ENCODE measurements around the gene TAMALIN.
A peak's percentile ranks its signal among the peaks of the same experiment; 100 is the strongest.
"Not testable (repeated sequence)": the region's sequence is repeated elsewhere in the genome, so short reads cannot be mapped to it uniquely, and the experiment has no call there.

TAMALIN gene

DNA sequence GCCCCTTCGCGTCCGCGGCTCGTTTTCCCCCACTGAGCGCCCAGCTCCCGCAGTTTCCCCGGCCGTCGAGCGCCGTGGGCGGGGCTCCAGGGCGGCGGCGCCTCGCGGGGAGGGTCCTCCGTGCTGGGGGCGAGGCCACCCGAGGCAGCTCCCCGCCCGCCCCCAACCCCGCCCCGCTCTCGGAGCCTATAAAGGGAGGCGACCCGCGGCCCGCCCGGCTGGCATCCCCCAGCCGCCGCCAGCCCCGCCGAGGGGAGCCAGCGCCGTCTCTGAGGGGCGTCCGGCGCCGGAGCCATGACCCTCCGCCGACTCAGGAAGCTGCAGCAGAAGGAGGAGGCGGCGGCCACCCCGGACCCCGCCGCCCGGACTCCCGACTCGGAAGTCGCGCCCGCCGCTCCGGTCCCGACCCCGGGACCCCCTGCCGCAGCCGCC, at the start of gene TAMALIN:
Gene TAMALIN (plus strand): TSS at position 221 of the 432 bp plus-strand sequence. CDS start 74 bp downstream, at position 295.
- peak; percentile 78 for DNase-seq (ENCODE audit: low read depth)

DNA sequence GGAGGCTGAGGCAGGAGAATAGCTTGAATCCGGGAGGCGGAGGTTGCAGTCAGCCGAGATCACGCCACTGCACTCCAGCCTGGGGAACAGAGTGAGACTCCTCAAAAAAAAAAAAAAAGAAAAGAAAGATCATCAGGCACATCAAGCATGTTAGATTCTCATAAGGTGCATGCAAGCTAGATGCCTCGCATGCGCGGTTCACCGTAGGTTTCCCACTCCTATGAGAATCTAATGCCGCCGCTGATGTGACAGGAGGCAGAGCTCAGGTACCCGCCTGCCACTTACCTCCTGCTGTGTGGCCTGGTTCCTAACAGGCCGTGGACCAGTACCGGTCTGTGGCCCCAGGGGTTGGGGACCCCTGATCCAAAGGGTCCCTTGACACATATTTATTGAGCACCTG, 48.2 kb upstream of the TAMALIN start:
- no peak for DNase-seq (ENCODE audit: low read depth)

DNA sequence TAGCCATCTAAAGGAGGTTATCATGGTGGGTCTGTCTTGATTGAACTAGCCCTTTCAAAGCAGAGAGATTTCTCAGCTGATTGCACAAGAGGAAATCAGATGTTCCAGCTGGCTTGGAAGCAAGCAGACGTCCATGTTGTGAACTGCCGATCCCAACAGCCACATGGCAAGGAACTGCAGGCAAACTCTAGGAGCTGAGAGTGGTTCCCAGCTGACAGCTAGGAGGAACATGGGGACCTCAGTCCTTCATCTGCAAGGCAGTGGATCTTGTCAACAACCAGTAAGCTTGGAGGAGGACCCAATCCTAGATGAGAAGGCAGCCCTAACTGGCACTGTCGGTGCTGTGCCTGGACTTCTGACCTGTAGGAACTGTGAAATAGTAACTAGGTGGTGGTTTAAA, 47.5 kb upstream of the TAMALIN start:
- no peak for DNase-seq (ENCODE audit: low read depth)

DNA sequence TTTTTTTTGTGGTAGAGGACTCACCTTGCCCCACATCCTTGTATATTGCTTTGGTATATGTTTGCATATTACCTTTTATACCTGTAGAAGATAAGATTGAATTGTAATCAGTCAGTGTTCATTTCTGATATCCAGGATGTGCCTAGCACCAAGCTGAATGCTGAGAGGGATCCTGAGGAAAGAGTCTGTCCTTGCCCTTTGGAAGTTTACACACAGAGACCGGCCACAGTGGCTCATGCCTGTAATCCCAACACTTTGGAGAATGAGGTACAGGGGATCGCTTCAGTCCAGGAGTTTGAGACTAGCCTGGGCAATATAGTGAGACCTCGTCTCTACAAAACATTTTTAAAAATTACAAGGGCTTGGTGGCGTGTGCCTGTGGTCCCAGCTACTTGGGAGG, 46.8 kb upstream of the TAMALIN start:
- no peak for DNase-seq (ENCODE audit: low read depth)

DNA sequence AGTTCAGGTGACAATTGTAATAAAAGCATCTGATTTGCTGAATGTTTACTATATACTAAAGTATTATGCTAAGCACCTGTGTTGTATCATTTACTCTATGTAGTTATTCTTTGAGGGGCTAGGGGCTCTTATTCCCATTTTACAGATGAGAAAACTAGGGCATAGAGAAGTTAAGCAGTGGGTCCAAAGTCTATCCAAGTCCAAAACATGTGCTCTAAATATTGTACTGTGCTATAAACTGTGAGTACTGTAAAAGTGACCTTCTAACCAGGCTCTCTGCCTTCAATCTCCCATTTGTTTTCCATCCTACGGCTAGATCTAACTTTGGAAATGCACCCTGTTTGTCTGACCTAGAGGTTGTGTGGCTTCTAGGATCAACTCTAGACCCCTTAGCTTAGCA, 46.3 kb upstream of the TAMALIN start:
- DNase-seq (ENCODE audit: low read depth): no peak

DNA sequence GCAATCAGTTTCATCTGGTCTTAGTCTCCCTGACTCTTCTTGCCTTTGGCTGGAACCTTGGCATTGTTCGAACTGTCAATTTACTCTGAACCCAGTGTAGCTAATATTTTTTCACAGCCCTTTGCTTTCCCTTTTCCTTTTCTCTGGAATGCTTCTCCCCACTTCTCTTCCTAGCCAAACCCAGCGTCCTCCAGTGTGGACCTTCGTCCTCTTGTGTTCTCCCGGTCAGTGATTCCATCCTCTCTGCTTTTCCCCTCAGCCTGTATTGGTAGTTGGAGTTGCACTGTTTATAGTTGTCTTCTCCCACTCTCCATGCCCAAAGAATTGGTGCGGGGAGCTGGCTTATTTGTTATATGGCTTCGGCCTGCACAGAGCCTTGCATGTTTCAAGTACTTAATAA, 45.9 kb upstream of the TAMALIN start:
- no peak for DNase-seq (ENCODE audit: low read depth)

DNA sequence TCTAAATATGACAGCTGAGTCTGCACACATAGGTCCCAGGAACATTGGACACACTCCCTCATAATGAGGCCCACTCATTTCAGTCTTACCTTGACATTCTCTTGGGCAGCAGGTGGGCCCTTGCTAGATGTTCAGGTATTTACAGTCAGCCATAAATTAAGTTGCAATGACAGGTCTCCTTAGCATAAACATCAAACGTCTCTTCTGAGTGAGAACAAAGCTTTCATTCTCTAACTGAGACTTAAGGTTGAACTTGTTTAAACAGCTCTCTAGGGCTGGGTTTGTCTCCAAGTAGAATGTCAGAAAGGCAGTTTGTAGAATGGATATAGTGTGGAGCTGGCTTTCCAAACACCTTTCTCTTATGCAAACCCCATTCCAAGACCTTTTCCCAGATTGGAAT, 44.9 kb upstream of the TAMALIN start:
- DNase-seq (ENCODE audit: low read depth): no peak

DNA sequence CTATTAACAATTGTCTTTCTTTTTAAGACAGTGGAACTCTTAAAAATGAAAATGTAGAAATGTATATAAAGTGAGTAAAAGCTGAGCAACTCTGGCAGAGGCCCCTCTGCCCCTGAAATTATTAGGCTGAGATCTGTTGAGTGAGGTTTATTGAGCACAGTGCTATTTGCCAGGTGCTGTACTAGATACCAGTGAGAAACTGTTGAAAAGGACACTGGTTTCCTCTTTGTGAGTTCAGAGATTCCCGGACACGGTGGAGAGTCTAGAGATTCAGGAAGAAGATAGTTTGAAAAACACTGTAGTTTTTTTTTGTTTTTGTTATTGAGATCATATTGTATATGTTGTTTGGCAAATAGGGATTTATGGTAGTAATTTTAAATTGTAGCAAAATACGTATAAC, 44.0 kb upstream of the TAMALIN start:
- DNase-seq (ENCODE audit: low read depth): no peak

DNA sequence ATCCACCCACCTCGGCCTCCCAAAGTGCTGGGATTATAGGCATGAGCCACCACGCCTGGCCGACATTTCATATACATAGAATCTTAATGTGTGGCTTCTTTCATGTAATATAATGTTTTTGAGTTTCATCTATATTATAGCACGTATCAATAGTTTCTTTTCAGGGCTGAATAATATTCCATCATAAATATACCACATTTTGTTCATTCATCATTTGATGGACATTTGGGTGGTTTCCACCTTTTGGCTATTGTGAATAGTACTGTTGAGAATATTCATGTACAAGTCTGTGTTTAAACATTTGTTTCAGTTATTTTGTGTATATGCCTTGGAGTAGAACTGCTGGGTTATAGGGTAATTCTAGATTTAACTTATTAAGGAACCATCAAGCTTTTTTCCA, 43.3 kb upstream of the TAMALIN start:
- DNase-seq (ENCODE audit: low read depth): no peak

DNA sequence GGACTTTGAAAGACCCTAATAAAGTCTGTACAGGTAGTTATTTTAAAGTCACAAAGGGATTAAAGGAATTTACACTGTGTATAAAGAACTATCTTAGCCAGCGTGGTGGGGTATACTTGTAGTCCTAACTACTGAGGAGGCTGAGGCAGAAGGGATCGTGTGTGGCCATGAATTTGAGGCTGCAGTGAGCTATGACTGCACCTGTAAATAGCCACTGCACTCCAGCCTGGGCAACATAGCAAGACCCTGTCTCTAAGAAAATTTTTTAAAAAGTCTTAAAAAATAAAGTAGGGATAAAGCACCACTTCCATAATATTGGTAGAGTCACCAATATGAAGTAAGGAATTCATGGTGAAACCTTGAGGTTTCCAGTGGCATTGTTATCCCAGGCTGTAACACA, 37.1 kb upstream of the TAMALIN start:
- DNase-seq (ENCODE audit: low read depth): no peak

DNA sequence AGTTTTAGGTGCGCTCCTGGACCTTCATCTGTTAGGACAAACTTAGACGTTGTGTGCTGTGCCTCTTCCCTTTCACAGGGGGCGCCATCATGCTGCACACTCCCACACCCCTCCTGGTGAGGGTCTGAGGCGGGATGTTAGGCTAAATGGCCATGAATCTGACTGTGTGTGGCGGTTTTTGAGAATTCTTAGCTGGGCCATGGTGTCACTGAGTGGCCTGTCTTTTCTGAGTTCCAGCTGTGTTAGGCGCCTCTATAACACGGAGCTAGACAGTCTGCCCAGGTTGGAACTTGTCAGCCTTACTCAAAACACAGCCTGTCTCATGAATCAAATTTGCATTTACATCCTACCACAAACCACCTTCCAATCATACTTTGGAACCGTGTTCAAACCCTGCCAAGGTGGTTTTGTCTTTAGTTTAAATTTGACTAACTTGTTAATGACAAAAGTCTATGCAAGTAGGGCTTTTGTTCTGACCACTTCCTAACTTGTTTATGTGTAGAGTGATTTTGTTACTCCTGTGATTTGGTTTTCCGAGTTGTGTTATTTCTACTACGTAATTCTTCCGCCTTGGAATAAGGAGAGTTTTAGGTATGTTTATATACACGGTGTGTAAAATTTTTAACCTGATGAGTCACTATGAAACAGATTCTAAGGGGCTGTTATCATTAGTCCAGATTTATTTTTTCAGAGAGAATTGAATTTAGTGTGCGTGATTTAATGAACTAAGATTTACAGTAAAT, 35.7 kb upstream of the TAMALIN start:
- no peak for DNase-seq (ENCODE audit: low read depth)

DNA sequence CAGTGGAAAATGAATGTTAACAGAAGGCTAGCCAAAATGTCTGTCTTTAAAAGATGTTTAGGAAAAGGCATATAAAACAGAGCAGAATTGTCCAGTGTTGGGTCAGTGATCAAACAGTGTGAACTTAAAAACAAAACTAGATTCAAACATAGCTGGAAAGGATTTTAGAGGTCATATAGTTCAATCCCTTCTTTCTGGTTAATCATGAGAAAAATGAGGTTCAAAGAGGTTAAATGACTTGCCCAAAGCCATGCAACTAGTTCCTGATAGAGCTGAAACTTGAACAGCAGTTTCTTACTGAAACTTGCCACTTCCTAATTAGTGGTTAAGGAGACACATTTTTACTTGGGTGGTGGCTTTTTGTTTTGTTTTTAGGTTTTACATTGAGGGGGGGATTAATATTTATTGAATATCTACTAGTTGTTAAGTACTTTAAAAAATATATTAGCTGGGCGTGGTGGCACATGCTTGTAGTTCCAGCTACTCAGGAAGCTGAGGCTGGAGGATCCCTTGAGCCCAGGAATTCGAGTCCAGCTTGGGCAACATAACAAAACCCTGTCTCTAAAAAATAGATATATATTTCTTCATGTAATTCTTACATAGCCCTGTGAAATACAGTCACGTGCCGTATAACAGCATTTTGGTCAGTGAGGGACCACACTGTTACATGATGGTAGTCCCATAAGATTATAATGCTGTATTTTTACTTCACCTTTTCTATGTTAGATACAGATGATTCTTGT, 34.9 kb upstream of the TAMALIN start:
- DNase-seq (ENCODE audit: low read depth): no peak

DNA sequence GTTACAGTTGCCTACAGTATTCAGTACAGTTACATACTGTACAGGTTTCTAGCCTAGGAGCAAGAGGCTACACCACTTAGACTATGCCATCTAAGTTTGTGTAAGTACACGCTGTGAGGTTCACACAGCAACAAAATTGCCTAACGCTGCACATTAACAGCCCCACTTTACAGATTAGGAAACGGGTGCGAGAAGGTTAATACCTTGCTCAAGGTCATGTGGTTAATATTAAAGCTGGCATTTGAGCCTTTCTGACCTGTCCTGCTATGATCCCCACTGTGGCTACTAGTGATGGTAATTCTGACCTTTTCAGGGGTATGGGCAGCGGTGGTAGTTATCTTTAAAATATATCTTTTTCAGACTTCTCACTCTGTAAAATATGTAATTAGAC, 34.3 kb upstream of the TAMALIN start:
- no peak for DNase-seq (ENCODE audit: low read depth)

DNA sequence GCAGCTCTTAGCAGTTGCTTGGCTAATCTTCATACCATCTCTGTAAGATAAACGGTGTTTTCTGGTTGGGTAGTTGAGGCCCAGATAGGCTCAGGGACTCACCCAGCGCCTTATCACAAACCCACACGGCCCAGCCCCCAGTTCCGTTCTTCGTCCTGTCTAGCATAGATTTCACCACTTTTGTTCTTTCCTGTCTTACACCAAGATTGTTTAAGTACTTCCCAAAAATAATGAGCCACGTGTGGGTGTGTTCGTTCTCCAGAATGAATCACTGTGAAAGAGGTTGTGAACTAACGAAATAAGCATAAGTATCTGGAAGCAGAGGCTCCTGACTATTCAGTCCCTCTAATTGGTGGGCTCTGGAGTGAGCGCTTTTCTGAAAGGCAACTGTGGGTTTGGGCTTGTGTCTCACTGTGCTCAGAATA, 33.9 kb upstream of the TAMALIN start:
- no peak for DNase-seq (ENCODE audit: low read depth)

DNA sequence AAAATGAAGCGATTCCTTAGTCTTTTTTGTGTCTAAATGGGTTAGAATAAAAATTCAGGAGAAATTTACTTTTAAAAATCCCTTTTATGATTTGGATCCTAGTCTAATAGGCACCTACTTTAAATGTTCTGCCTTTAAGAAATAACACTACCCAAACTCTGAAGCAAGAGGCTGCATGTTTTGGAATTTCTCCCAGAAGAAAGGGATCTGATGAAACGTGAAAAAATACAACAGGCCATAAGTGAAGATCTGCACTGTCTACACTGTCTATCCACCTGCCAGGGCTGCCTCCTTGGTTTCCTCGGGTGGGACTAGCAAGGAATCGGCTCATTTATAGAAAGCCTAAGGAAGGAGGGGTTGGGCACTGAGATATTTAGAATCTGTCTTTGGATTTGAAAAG, 33.2 kb upstream of the TAMALIN start:
- no peak for DNase-seq (ENCODE audit: low read depth)

DNA sequence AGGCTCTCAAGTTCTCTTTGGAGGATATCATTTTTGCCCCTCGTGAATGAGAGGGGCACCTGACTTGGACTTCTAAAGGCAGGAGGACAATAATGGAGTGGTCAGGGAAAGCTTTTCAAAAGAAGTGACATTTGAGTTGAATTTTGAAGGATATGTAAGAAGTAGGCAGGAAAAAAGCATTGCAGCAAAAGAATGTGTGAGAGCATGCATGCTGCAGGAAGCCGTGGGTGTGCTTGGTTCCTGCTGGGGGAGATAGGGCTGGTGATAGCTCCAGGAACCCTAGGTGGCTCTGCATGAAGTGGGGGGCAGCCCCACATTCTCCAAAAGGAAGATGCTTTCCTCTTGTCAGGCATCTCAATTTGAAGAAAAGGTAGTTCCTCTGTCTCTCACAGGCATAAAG, 32.1 kb upstream of the TAMALIN start:
- DNase-seq (ENCODE audit: low read depth): no peak

DNA sequence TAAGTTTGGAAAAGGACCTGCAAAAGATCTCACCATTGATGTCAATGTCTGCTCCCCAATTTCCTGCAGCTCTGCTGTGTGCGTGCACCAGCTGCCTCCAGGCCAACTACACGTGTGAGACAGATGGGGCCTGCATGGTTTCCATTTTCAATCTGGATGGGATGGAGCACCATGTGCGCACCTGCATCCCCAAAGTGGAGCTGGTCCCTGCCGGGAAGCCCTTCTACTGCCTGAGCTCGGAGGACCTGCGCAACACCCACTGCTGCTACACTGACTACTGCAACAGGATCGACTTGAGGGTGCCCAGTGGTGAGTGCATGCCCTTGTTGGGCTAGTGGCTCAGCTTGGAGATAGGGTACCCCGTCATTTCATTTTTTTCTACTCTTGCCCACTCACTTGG, 31.6 kb upstream of the TAMALIN start:
- no peak for DNase-seq (ENCODE audit: low read depth)

DNA sequence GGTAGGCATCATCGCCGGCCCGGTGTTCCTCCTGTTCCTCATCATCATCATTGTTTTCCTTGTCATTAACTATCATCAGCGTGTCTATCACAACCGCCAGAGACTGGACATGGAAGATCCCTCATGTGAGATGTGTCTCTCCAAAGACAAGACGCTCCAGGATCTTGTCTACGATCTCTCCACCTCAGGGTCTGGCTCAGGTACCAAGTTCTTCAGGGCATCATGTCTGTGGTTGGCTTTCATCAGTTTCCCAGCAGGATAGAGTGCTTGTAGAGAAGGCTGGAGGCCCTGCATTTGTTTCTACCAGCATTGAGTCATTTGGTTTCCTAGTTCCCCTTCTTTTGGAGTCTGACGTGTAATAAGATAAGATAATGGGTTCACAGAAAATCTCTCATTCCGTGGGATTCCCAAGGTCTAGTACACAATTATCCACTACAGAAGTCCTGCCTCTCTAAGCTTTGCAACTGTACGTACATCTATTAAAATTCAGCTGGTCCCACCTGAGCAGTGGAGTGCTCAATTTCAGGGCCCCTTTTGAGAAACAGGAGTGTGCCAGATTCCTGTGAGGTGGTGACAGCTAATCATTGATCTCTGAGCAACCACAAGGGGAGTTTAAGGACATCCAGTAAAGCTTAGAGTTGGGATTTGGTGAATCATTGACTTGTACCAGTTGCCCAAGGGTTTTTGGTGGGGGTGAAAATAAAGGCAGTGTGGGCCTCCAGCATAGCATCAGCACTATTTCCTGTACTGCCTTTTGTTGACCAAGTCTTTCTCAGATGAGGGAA, 30.2 kb upstream of the TAMALIN start:
- DNase-seq (ENCODE audit: low read depth): no peak

DNA sequence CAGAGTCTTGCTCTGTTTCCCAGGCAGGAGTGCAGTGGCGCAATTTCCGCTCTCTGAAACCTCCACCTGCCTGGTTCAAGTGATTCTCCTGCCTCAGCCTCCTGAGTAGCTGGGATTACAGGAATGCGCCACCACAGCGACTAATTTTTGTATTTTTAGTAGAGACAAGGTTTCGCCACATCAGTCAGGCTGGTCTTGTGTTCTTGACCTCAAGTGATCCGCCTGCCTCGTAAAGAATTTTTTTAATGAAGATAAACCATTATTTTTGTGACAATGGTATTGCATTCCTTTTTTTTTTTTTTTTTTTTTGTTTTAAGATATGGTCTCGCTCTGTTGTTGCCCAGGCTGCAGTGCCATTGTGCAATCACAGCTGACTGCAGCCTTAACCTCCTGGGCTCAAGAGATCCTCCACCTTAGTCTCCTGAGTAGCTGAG, 29.4 kb upstream of the TAMALIN start:
- no peak for DNase-seq (ENCODE audit: low read depth)

DNA sequence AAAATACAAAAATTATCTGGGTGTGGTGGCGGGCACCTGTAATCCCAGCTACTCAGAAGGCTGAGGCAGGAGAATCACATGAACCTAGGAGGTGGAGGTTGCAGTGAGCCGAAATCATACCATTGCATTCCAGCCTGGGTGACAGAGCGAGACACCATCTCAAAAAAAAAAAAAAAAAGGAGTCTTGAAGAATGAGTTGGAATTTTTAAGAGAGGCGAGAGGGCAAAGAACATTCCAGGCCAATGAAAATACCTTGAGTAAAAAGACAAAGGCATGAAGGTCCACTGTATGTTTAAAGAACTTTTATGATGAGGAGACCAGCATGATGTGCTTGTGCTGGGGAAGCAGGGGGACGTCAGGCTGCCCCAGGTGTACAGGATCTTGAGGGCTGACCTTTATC, 27.4 kb upstream of the TAMALIN start:
- DNase-seq (ENCODE audit: low read depth): not testable (repeated sequence)

DNA sequence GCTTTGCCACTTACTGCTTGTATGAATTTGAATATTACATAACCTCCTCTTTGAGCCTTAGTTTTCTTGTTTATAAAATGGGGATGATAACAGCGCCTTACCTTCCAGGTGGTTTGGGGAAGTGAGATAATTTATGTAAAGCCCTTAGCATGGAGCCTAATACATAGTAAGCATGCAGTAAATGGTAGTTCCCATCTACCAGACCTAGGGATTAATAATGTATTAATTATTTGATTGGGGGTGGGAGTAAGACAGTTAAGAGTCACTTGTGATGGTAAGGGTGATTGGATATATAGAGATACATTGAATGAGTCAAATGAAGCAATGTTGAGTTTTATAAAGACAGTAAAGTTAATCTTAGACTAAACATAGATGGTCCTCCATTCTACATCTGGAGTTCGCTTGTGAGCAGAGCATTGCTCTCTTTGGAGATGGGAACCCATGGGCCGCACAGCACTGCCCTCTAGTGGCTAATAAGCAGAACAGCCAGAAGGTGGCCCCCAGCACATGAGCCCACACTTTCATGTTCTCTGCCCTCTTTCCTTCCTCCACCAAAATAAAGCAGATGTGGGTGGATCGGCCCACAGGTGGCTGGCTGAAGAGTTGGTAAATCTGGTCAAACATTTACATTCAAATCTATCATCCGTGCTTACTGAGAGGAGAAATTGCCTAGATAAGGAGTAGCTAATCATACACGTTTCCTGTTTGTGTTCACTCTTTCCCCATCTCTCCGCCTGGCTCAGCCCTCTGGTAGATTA, 26.5 kb upstream of the TAMALIN start:
- peak; percentile 30 for DNase-seq (ENCODE audit: low read depth)

DNA sequence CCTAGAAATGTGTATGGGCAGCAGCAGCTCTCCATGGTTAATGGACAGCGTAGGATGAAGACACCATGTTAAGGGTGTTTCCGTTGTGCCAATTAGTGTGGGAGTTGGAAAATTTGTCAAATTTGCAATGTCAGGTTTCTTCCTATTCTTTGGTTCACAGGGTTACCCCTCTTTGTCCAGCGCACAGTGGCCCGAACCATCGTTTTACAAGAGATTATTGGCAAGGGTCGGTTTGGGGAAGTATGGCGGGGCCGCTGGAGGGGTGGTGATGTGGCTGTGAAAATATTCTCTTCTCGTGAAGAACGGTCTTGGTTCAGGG, 26.0 kb upstream of the TAMALIN start:
- no peak for DNase-seq (ENCODE audit: low read depth)

All from stimulated activated CD8-positive, alpha-beta memory T cell treated with anti-CD3 and anti-CD28 coated beads, Interleukin-12 subunit alpha, Interleukin-12 subunit beta, amount 100 ng/mL, for 4 hours (primary cell).